ENCODE measurements around the gene GCNA.

DNA sequence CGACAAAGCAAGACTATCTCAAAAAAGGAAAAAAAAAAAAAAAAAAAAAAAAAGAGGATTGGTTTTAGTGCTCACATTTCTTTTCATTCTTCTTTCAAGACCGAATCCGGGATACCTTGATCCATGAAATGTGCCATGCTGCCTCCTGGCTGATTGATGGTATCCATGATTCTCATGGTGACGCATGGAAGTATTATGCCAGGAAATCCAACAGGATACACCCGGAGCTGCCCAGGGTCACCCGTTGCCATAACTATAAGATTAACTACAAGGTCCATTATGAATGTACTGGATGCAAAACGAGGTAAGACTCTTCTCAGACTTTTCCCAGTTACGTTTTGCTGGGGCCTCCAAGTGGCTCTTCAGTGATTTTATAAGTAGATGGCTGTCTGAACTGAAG lies 34.0 kb downstream of the GCNA start:
- TF ChIP-seq, protein P1, sequence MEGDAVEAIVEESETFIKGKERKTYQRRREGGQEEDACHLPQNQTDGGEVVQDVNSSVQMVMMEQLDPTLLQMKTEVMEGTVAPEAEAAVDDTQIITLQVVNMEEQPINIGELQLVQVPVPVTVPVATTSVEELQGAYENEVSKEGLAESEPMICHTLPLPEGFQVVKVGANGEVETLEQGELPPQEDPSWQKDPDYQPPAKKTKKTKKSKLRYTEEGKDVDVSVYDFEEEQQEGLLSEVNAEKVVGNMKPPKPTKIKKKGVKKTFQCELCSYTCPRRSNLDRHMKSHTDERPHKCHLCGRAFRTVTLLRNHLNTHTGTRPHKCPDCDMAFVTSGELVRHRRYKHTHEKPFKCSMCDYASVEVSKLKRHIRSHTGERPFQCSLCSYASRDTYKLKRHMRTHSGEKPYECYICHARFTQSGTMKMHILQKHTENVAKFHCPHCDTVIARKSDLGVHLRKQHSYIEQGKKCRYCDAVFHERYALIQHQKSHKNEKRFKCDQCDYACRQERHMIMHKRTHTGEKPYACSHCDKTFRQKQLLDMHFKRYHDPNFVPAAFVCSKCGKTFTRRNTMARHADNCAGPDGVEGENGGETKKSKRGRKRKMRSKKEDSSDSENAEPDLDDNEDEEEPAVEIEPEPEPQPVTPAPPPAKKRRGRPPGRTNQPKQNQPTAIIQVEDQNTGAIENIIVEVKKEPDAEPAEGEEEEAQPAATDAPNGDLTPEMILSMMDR (IDR thresholded peaks at IDR 0.05): no peak
- no peak for TF ChIP-seq POLR2A (IDR thresholded peaks at IDR 0.05)

Measured in heart left ventricle (tissue), 13 donors.